Activated CD8-positive, alpha-beta T cell treated with anti-CD3 and anti-CD28 coated beads, Interleukin-2, amount 10 ng/mL, durations not matched to agents 7 days and 5 days (primary cell): ENCODE data around the gene SEC24C. TPM values are rescaled to one million over a fixed set of nuclear protein-coding genes. Genes with fewer than 3 reads are reported as not detected.
"Not testable (repeated sequence)": the region's sequence is repeated elsewhere in the genome, so short reads cannot be mapped to it uniquely, and the experiment has no call there.

Experiments used
- ATAC-seq: fragments of 150-1000 bp; cut with Tn5 transposase; one replicate; pipeline ENCODE4 v1.10.0; 2021; ENCODE audit warnings: moderate library complexity
- CTCF ChIA-PET: fragments of 350-600 bp; sonication (Branson Sonifier 250); formaldehyde crosslinking; loops from one replicate; lab custom pipeline; 2021; ENCODE audit warnings: antibody characterized with exemption; lab: Charles Lee
- POLR2A ChIA-PET: fragments of 350-600 bp; sonication (Branson Sonifier 250); formaldehyde crosslinking; loops from one replicate; lab custom pipeline; 2021; ENCODE audit warnings: antibody characterized with exemption; lab: Charles Lee
- DNase-seq: peaks from one replicate; pipeline ENCODE4 v3.0.0-alpha.2; 2020
- H3K27ac Mint-ChIP-seq: one replicate; pipeline ENCODE4 v1.8.0; 2021; ENCODE audit warnings: mild to moderate bottlenecking, mixed read lengths
- H3K27me3 Mint-ChIP-seq: one replicate; pipeline ENCODE4 v1.8.0; 2021; ENCODE audit warnings: low read depth, mixed read lengths
- H3K36me3 Mint-ChIP-seq: one replicate; pipeline ENCODE4 v1.8.0; 2021; ENCODE audit warnings: low read depth, mixed read lengths
- H3K4me1 Mint-ChIP-seq: one replicate; pipeline ENCODE4 v1.8.0; 2021; ENCODE audit warnings: low read depth, mixed read lengths
- H3K4me3 Mint-ChIP-seq: one replicate; pipeline ENCODE4 v1.8.0; 2021; ENCODE audit warnings: mild to moderate bottlenecking, mixed read lengths
- H3K9me3 Mint-ChIP-seq: one replicate; pipeline ENCODE4 v1.8.0; 2022; ENCODE audit warnings: mixed read lengths; ENCODE audit not compliant: insufficient read depth
- total RNA-seq, 2 experiments: library from RNA; stranded (reverse); gene quantifications; one replicate each; pipeline ENCODE4 v1.2.3, GENCODE V29; 2021

SEC24C gene
- total RNA-seq, 2 experiments from 2014 or later = 88.9 to 94.6 TPM

DNA sequence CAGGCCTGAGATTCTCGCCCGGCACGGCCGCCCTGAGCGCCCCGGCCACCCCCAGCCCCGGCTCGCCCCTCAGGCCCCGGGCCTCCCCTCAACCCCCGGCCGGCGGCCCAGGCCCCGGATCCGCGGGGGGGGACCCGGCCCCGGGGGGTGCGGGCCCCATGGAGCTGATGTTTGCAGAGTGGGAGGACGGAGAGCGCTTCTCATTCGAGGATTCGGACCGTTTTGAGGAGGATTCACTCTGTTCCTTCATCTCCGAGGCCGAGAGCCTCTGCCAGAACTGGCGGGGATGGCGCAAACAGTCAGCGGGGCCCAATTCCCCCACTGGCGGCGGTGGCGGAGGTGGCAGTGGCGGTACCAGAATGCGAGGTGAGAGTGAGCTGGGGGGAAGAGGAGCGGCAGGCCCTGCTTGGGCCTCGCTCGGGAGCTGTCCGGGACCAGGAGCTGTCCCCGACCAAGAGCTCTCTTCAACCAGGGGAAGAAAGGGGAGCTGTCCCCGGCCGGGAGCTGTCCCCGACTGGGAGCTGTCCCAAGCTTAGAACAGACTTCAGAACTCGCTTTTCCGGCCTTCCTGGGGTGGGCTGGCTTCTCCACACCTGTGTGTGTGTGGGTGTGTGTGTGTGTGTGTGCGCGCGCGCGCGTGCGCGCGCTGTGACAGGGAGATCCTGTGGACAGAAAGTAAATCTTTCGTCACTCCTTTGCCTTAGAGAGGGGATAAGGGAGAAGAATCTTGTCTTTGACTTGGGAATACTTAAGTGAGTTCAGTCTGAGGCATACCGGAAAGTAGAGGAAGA is 41.7 kb downstream of the SEC24C start:
- Mint-ChIP-seq H3K27ac (peak overlapping the region; percentile 99), H3K9me3 (no peaks in the 10 kb centered on the region), H3K27me3 (no peaks in the 10 kb centered on the region), H3K36me3 (peaks cover 30% of the 10 kb centered on the region), H3K4me1 (peaks cover 44% of the 10 kb centered on the region), H3K4me3 (peak overlapping the region; percentile 98)
- POLR2A ChIA-PET = interaction anchor here (0.5 to 3.7 kb wide), 9 partner anchors 10 to 274 kb away, joined by 3 to 24 read pairs (median 4); partner anchors contain the start of gene SEC24C
- CTCF ChIA-PET = interaction anchor here (1.2 to 10.3 kb wide), 4 partner anchors 16 to 155 kb away, joined by 5 to 101 read pairs (median 8); a partner anchor contains a TSS
- ATAC-seq (peak; percentile 13), DNase-seq (peak; percentile 62)

DNA sequence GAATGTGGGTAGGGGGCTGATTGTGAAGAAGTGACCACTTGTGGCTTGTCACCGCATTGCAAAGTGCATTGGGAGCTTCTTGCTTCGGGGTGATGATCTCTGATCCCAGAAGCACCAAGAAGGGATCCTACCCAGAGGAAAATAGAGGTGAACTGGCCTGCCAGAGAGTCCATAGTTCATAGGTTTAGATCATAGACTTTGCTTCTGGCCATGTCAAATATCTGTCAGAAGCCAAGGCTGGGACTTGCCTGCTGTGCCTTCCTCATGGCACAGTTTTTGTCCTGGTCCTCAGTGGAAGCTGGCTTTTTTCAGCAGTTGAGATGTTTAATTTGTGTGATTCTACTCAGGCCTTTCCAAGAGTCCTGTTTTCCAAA is 42.3 kb downstream of the SEC24C start:
- DNase-seq (no peak), ATAC-seq (no peak)
- Mint-ChIP-seq H3K4me3 (peak overlapping the region; percentile 86), H3K9me3 (no peaks in the 10 kb centered on the region), H3K27me3 (no peaks in the 10 kb centered on the region), H3K27ac (peak overlapping the region; percentile 82), H3K4me1 (peaks cover 41% of the 10 kb centered on the region), H3K36me3 (peaks cover 36% of the 10 kb centered on the region)
- ChIA-PET POLR2A (interaction anchor here (0.5 to 3.7 kb wide), 8 partner anchors 9 to 274 kb away, joined by 3 to 24 read pairs (median 4); partner anchors contain the start of gene SEC24C), CTCF (interaction anchor here (1.2 to 10.3 kb wide), 4 partner anchors 17 to 154 kb away, joined by 5 to 101 read pairs (median 8); a partner anchor contains a TSS)

DNA sequence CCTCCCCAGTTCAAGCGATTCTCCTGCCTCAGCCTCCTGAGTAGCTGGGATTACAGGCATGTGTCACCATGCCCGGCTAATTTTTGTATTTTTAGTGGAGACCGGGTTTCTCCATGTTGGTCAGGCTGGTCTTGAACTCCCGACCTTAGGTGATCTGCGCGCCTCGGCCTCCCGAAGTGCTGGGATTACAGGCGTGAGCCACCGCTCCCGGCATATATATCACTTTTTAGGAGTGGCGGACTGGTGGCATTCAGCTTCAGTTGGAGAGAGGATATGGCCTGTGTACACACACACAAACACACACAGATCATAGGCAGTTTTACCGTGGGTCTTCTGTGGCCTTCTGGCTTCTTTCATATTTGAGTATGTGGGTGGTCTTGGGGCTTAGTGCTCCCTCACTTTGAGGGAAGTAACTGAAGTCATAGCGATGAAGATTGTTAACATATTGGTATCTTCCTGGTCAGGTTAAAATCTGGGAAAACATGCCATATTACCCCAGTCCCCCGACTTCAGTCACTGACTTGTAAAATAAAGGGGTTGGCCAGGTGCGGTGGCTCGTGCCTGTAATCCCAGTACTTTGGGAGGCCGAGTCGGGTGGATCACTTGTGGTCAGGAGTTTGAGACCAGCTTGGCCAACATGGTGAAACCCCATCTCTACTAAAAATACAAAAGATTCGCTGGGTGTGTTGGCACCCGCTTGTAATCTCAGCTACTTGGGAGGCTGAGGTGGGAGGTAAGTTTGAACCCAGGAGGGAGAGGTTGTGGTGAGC is 43.0 kb downstream of the SEC24C start:
- Mint-ChIP-seq H3K36me3 (peaks cover 36% of the 10 kb centered on the region), H3K4me3 (peak overlapping the region; percentile 86), H3K4me1 (peaks cover 41% of the 10 kb centered on the region)
- CTCF ChIA-PET = interaction anchor here (1.4 to 10.3 kb wide), 2 partner anchors 17 to 23 kb away, joined by 6 to 101 read pairs; a partner anchor contains a TSS
- not testable (repeated sequence) for H3K27ac Mint-ChIP-seq, ATAC-seq, H3K9me3 Mint-ChIP-seq, DNase-seq, H3K27me3 Mint-ChIP-seq
- POLR2A ChIA-PET = interaction anchor here (1.2 to 3.7 kb wide), 4 partner anchors 9 to 22 kb away, joined by 3 to 24 read pairs (median 14); a partner anchor contains a TSS

DNA sequence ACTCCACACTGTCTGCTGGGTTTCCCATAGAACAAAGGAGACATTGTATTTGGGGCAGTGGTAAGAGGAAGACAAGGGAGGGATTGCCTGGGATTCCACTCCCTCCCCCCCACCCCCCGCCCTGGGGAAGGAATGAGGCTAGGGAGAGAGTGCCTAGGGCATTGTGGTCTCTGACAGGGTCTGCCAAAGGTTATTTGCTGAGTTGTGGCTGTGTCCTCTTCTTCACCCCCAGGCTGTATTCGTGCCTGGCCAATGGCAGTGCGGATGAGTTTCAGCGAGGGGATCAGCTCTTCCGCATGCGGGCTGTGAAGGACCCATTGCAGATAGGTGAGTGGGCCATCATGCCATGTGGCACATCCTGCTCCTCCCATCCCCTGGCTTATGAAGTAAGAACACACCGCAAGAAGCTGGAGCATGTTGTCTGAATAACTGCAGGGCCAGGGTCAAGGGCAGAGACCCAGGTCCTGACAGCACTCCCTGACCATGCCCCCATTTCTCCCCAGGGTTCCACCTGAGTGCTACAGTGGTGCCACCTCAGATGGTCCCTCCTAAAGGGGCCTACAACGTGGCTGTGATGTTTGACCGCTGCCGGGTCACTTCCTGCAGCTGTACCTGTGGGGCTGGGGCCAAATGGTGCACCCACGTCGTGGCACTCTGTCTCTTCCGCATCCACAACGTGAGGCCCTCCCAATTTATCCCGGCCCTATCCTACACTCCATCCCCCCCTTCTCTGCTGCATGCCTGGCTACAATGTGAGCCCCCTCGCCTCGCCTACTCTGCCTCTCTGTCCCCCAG is 44.9 kb downstream of the SEC24C start:
- ATAC-seq (no peak), DNase-seq (no peak)
- peaks cover 36% of the 10 kb centered on the region for H3K36me3 Mint-ChIP-seq
- peaks cover 28% of the 10 kb centered on the region for H3K4me1 Mint-ChIP-seq
- H3K4me3 Mint-ChIP-seq = no peak overlapping the region
- no peaks in the 10 kb centered on the region for H3K9me3 Mint-ChIP-seq
- no peak overlapping the region for H3K27ac Mint-ChIP-seq
- H3K27me3 Mint-ChIP-seq = no peaks in the 10 kb centered on the region
- ChIA-PET POLR2A (interaction anchor here (0.6 to 1.3 kb wide), 3 partner anchors 8 to 44 kb away, joined by 3 read pairs; no protein-coding TSS in a partner anchor), CTCF (interaction anchor here (1.1 kb wide), 1 partner anchor 21 kb away, joined by 4 read pairs; no protein-coding TSS in a partner anchor)

DNA sequence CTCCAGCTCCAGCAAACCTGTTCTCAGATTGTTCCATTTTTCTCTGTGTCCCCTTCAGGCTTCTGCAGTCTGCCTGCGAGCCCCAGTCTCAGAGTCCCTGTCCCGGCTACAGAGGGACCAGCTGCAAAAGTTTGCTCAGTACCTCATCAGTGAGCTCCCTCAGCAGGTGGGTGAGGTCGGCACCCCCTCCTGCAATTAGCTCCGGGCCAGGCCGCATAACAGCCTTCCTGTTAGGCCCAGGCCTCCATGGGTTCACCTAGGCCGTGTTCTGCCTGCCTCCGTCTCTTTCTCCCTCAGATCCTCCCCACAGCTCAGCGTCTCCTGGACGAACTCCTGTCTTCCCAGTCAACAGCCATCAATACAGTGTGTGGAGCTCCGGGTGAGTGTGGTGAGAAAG is 45.5 kb downstream of the SEC24C start:
- H3K36me3 Mint-ChIP-seq = peaks cover 41% of the 10 kb centered on the region
- no peak overlapping the region for H3K27ac Mint-ChIP-seq
- DNase-seq (no peak), ATAC-seq (no peak)
- H3K27me3 Mint-ChIP-seq = no peaks in the 10 kb centered on the region
- POLR2A ChIA-PET = interaction anchor here (1.0 to 1.3 kb wide), 2 partner anchors 8 to 20 kb away, joined by 3 read pairs; no protein-coding TSS in a partner anchor
- CTCF ChIA-PET = interaction anchor here (1.1 kb wide), 1 partner anchor 20 kb away, joined by 4 read pairs; no protein-coding TSS in a partner anchor
- H3K9me3 Mint-ChIP-seq = no peaks in the 10 kb centered on the region
- H3K4me1 Mint-ChIP-seq = peaks cover 23% of the 10 kb centered on the region
- H3K4me3 Mint-ChIP-seq = no peak overlapping the region

DNA sequence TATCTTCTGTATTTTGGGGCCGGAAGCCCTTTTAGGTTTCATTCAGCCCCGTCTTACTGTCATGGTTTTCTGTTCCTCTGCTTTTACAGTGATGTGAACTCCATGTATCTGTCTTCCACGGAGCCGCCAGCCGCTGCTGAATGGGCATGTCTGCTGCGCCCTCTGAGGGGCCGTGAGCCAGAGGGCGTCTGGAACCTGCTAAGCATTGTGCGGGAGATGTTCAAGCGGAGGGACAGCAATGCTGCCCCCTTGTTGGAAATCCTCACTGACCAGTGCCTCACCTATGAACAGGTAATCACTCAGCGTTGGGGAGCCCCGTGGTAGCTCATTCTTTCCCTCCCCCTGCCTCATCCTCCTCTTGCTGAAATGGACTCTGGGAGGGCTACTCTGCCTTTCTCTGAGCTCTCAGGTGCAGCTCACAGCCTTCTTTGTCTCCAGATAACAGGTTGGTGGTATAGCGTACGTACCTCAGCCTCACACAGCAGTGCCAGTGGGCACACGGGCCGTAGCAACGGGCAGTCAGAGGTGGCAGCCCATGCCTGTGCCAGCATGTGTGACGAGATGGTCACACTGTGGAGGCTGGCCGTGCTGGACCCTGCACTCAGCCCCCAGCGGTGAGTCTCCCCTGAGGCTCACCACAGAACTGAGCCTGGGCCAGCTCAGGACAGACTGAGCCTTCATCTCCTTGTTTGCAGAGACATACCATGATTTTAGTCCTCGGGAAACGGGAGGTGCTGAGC is 46.9 kb downstream of the SEC24C start:
- Mint-ChIP-seq H3K27ac (no peak overlapping the region), H3K9me3 (no peaks in the 10 kb centered on the region), H3K36me3 (peaks cover 48% of the 10 kb centered on the region), H3K4me1 (peaks cover 18% of the 10 kb centered on the region), H3K4me3 (no peak overlapping the region), H3K27me3 (no peaks in the 10 kb centered on the region)
- no peak for ATAC-seq
- ChIA-PET CTCF (no interaction called here), POLR2A (no interaction called here)
- DNase-seq = no peak

DNA sequence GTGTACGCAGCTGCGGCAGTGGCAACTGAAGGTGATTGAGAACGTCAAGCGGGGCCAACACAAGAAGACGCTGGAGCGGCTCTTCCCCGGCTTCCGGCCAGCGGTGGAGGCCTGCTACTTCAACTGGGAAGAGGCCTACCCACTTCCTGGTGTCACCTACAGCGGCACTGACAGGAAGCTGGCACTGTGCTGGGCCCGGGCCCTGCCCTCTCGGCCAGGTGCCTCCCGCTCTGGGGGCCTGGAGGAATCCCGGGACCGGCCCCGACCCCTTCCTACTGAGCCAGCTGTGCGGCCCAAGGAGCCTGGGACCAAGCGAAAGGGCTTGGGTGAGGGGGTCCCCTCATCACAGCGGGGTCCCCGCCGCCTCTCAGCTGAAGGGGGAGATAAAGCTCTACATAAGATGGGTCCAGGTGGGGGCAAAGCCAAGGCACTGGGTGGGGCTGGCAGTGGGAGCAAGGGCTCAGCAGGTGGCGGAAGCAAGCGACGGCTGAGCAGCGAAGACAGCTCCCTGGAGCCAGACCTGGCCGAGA is 47.8 kb downstream of the SEC24C start:
- Mint-ChIP-seq H3K36me3 (peaks cover 51% of the 10 kb centered on the region), H3K27me3 (no peaks in the 10 kb centered on the region), H3K27ac (no peak overlapping the region), H3K4me3 (no peak overlapping the region), H3K9me3 (no peaks in the 10 kb centered on the region), H3K4me1 (peaks cover 10% of the 10 kb centered on the region)
- DNase-seq = no peak
- peak; percentile 8 for ATAC-seq
- CTCF ChIA-PET = no interaction called here
- POLR2A ChIA-PET = no interaction called here

DNA sequence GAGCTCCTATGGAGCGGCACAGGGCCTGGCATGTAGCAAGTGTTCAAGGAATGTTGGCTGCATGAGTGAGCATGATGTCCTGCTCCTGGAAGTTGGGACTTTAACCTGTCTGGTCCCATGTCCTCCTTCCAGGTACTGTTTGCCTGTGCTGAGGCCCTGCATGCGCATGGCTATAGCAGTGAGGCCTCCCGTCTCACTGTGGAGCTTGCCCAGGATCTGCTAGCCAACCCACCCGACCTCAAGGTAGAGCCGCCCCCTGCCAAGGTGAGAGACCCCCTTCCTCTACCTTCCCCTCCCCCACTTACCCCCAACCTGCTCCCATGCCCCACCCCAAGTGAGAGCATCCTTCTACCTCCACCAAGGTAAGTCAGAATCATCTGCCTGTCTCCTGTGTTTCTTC is 49.3 kb downstream of the SEC24C start:
- Mint-ChIP-seq H3K27ac (no peak overlapping the region), H3K9me3 (no peaks in the 10 kb centered on the region), H3K4me3 (no peak overlapping the region), H3K4me1 (no peaks in the 10 kb centered on the region), H3K36me3 (peaks cover 62% of the 10 kb centered on the region), H3K27me3 (no peaks in the 10 kb centered on the region)
- ATAC-seq (no peak), DNase-seq (no peak)
- ChIA-PET POLR2A (interaction anchor here (0.8 to 2.1 kb wide), 2 partner anchors 10 to 17 kb away, joined by 3 to 6 read pairs; no protein-coding TSS in a partner anchor), CTCF (no interaction called here)

DNA sequence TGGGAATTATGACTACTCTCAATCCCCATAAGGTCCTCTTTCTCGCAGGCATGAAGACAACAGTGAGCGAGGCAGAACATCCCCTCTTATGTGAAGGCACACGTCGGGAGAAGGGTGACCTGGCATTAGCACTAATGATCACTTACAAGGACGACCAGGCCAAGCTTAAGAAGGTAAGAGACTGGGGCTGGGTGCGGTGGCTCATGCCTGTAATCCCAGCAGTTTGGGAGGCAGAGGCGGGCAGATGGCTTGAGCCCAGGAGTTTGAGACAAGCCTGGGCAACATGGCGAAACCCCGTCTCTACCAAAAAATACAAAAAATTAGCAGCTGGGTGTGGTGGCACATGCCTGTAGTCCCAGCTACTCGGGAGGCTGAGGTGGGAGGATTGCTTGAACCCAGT is 51.3 kb downstream of the SEC24C start:
- H3K9me3 Mint-ChIP-seq, H3K4me1 Mint-ChIP-seq, H3K4me3 Mint-ChIP-seq, DNase-seq, H3K27ac Mint-ChIP-seq, H3K27me3 Mint-ChIP-seq, ATAC-seq: not testable (repeated sequence)
- POLR2A ChIA-PET = interaction anchor here (0.7 to 2.2 kb wide), 4 partner anchors 8 to 15 kb away, joined by 4 to 7 read pairs (median 6); no protein-coding TSS in a partner anchor
- peaks cover 55% of the 10 kb centered on the region for H3K36me3 Mint-ChIP-seq
- CTCF ChIA-PET = interaction anchor here (1.2 kb wide), 1 partner anchor 11 kb away, joined by 3 read pairs; no protein-coding TSS in a partner anchor

DNA sequence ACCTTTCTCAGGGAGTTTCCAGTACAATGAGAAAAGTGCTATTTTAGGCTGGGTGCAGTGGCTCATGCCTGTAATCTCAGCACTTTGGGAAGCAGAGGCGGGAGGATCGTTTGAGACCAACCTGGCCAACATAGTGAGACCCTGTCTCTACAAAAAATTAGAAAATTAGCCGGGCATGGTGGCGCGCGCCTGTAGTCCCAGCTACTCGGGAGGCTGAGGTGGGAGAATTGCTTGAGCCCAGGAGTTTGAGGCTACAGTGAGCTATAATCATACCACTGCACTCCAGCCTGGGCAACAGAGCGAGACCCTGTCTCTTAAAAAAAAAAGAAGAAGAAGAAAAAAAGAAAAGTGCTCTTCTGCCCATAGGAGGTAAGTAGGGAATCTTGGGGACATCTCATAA is 51.9 kb downstream of the SEC24C start:
- H3K27me3 Mint-ChIP-seq, DNase-seq, H3K9me3 Mint-ChIP-seq, H3K4me1 Mint-ChIP-seq, H3K4me3 Mint-ChIP-seq, ATAC-seq, CTCF ChIA-PET: not testable (repeated sequence)
- POLR2A ChIA-PET = interaction anchor here (0.7 to 2.2 kb wide), 3 partner anchors 8 to 10 kb away, joined by 4 to 7 read pairs (median 5); no protein-coding TSS in a partner anchor
- Mint-ChIP-seq H3K27ac (peak overlapping the region; percentile 13), H3K36me3 (peaks cover 51% of the 10 kb centered on the region)
